HG03432 (cell line): ENCODE data around the gene TP53AIP1.

Experiments
- ATAC-seq: cut with Tn5 transposase; IDR thresholded peaks from one replicate; pipeline ENCODE4 v1.9.1; 2021; ENCODE audit warnings: mild to moderate bottlenecking, moderate library complexity; ENCODE audit not compliant: unreplicated experiment

Gene TP53AIP1

GRCh38 chr11:128946648-128947047, 4.0 kb upstream of the TP53AIP1 start:
- ATAC-seq = no peak

GRCh38 chr11:128943428-128943976, 831 bp upstream of the TP53AIP1 start:
- no peak for ATAC-seq

GRCh38 chr11:128942272-128942612, 429 bp downstream of the TP53AIP1 start:
- ATAC-seq = no peak

GRCh38 chr11:128941573-128942271, 949 bp downstream of the TP53AIP1 start:
- no peak for ATAC-seq

- ATAC-seq = no peak
Measured at GRCh38 chr11:128941110-128941509, 1.6 kb downstream of the TP53AIP1 start.

- ATAC-seq = no peak
Measured at GRCh38 chr11:128940603-128941002, 2.1 kb downstream of the TP53AIP1 start.

- ATAC-seq = no peak
Measured at GRCh38 chr11:128940156-128940555, 2.5 kb downstream of the TP53AIP1 start.

GRCh38 chr11:128939591-128939990, 3.1 kb downstream of the TP53AIP1 start:
- ATAC-seq = no peak

GRCh38 chr11:128938156-128938885, 4.3 kb downstream of the TP53AIP1 start:
- no peak for ATAC-seq

- no peak for ATAC-seq
Measured at GRCh38 chr11:128937480-128937879, 5.2 kb downstream of the TP53AIP1 start.

- ATAC-seq = no peak
Measured at GRCh38 chr11:128936606-128937251, 5.9 kb downstream of the TP53AIP1 start.

GRCh38 chr11:128934926-128935325, 7.7 kb downstream of the TP53AIP1 start:
- ATAC-seq = no peak

GRCh38 chr11:128934351-128934750, 8.3 kb downstream of the TP53AIP1 start:
- ATAC-seq = no peak

- no peak for ATAC-seq
Measured at GRCh38 chr11:128933481-128934178, 9.0 kb downstream of the TP53AIP1 start.

GRCh38 chr11:128931668-128932067, 11.0 kb downstream of the TP53AIP1 start:
- no peak for ATAC-seq

- ATAC-seq = no peak
Measured at GRCh38 chr11:128931066-128931465, 11.6 kb downstream of the TP53AIP1 start.

GRCh38 chr11:128929991-128930390, 12.7 kb downstream of the TP53AIP1 start:
- ATAC-seq = no peak

GRCh38 chr11:128929468-128929867, 13.2 kb downstream of the TP53AIP1 start:
- ATAC-seq = no peak

GRCh38 chr11:128928400-128928799, 14.3 kb downstream of the TP53AIP1 start:
- peak; percentile 99 for ATAC-seq

GRCh38 chr11:128927683-128928336, 14.9 kb downstream of the TP53AIP1 start:
- ATAC-seq = no peak

- no peak for ATAC-seq
Measured at GRCh38 chr11:128927108-128927461, 15.6 kb downstream of the TP53AIP1 start.
